Hematopoietic multipotent progenitor cell treated with erythropoietin and hydrocortisone succinate and interleukin-3 and kit ligand, for 6 days (in vitro differentiated cells): ENCODE data around the gene MPPED2.
A peak's percentile ranks its signal among the peaks of the same experiment; 100 is the strongest.

Experiments used
- DNase-seq: peaks from one replicate; pipeline ENCODE4 v3.0.0-alpha.2; 2015

Gene MPPED2

GRCh38 chr11:30522536-30523243 lies 63.5 kb downstream of the MPPED2 start:
- no peak for DNase-seq

GRCh38 chr11:30521297-30522071 lies 64.7 kb downstream of the MPPED2 start:
- DNase-seq, result no peak

GRCh38 chr11:30513087-30513486 lies 73.1 kb downstream of the MPPED2 start:
- DNase-seq, result no peak

- no peak for DNase-seq
Measured at GRCh38 chr11:30511408-30511807, 74.7 kb downstream of the MPPED2 start.

- DNase-seq, result no peak
Measured at GRCh38 chr11:30510750-30511149, 75.4 kb downstream of the MPPED2 start.

GRCh38 chr11:30509364-30509763 lies 76.8 kb downstream of the MPPED2 start:
- no peak for DNase-seq

- DNase-seq, result no peak
Measured at GRCh38 chr11:30508594-30508993, 77.6 kb downstream of the MPPED2 start.

- no peak for DNase-seq
Measured at GRCh38 chr11:30505603-30506002, 80.5 kb downstream of the MPPED2 start.

GRCh38 chr11:30504468-30504867 lies 81.7 kb downstream of the MPPED2 start:
- no peak for DNase-seq

- DNase-seq, result no peak
Measured at GRCh38 chr11:30503156-30503555, 83.0 kb downstream of the MPPED2 start.

GRCh38 chr11:30502305-30502704 lies 83.8 kb downstream of the MPPED2 start:
- DNase-seq, result no peak

- no peak for DNase-seq
Measured at GRCh38 chr11:30501744-30502143, 84.4 kb downstream of the MPPED2 start.

GRCh38 chr11:30499940-30500339 lies 86.2 kb downstream of the MPPED2 start:
- no peak for DNase-seq

- no peak for DNase-seq
Measured at GRCh38 chr11:30497600-30497999, 88.6 kb downstream of the MPPED2 start.

GRCh38 chr11:30496935-30497334 lies 89.2 kb downstream of the MPPED2 start:
- no peak for DNase-seq

- DNase-seq, result no peak
Measured at GRCh38 chr11:30495437-30495836, 90.7 kb downstream of the MPPED2 start.

- no peak for DNase-seq
Measured at GRCh38 chr11:30489511-30489910, 96.6 kb downstream of the MPPED2 start.

- DNase-seq, result no peak
Measured at GRCh38 chr11:30489076-30489475, 97.1 kb downstream of the MPPED2 start.

GRCh38 chr11:30488304-30488998 lies 97.7 kb downstream of the MPPED2 start:
- DNase-seq, result peak; percentile 2

GRCh38 chr11:30487200-30487898 lies 98.8 kb downstream of the MPPED2 start:
- peak; percentile 45 for DNase-seq

- DNase-seq, result no peak
Measured at GRCh38 chr11:30485756-30486155, 100.4 kb downstream of the MPPED2 start.

GRCh38 chr11:30485222-30485621 lies 100.9 kb downstream of the MPPED2 start:
- no peak for DNase-seq

- DNase-seq, result peak; percentile 19
Measured at GRCh38 chr11:30483056-30483455, 103.1 kb downstream of the MPPED2 start.
